HG03432 (cell line): ENCODE data around the gene CCDC92B.

ENCODE experiments used
- ATAC-seq: cut with Tn5 transposase; IDR thresholded peaks from one replicate; pipeline ENCODE4 v1.9.1; 2021; ENCODE audit warnings: mild to moderate bottlenecking, moderate library complexity; ENCODE audit not compliant: unreplicated experiment

CCDC92B gene

GRCh38 chr17:2779545-2779944 lies 30.1 kb upstream of the CCDC92B start:
- no peak for ATAC-seq

GRCh38 chr17:2778489-2778888 lies 29.0 kb upstream of the CCDC92B start:
- ATAC-seq = no peak

GRCh38 chr17:2777242-2777867 lies 27.9 kb upstream of the CCDC92B start:
- ATAC-seq = no peak

- ATAC-seq = no peak
Measured at GRCh38 chr17:2776589-2777241, 27.3 kb upstream of the CCDC92B start.

GRCh38 chr17:2775206-2775605 lies 25.8 kb upstream of the CCDC92B start:
- ATAC-seq = no peak

GRCh38 chr17:2770129-2770528 lies 20.7 kb upstream of the CCDC92B start:
- ATAC-seq = no peak

GRCh38 chr17:2758870-2759269 lies 9.4 kb upstream of the CCDC92B start:
- no peak for ATAC-seq

GRCh38 chr17:2755891-2756724 lies 6.7 kb upstream of the CCDC92B start:
- ATAC-seq = no peak

GRCh38 chr17:2751491-2751890 lies 2.0 kb upstream of the CCDC92B start:
- ATAC-seq = no peak

- no peak for ATAC-seq
Measured at GRCh38 chr17:2750721-2751120, 1.3 kb upstream of the CCDC92B start.

GRCh38 chr17:2749784-2750181 lies 331 bp upstream of the CCDC92B start:
- no peak for ATAC-seq

GRCh38 chr17:2745317-2746037 lies 4.0 kb downstream of the CCDC92B start:
- ATAC-seq = no peak

GRCh38 chr17:2737693-2738092 lies 11.8 kb downstream of the CCDC92B start:
- no peak for ATAC-seq

GRCh38 chr17:2736956-2737355 lies 12.5 kb downstream of the CCDC92B start:
- no peak for ATAC-seq

GRCh38 chr17:2735896-2736295 lies 13.6 kb downstream of the CCDC92B start:
- no peak for ATAC-seq

- ATAC-seq = no peak
Measured at GRCh38 chr17:2734939-2735338, 14.5 kb downstream of the CCDC92B start.

GRCh38 chr17:2731807-2732206 lies 17.6 kb downstream of the CCDC92B start:
- no peak for ATAC-seq

GRCh38 chr17:2730764-2731353 lies 18.6 kb downstream of the CCDC92B start:
- no peak for ATAC-seq

- ATAC-seq = no peak
Measured at GRCh38 chr17:2724784-2725164, 24.7 kb downstream of the CCDC92B start.

- ATAC-seq = no peak
Measured at GRCh38 chr17:2723997-2724783, 25.3 kb downstream of the CCDC92B start.
